HL-60 (cell line): ENCODE results near the gene DNAH6.
A peak's percentile ranks its signal among the peaks of the same experiment; 100 is the strongest.

ENCODE experiments used
- DNase-seq, 2 experiments: peaks; one replicate each; pipeline ENCODE4 v3.0.0-alpha.2; 2010 to 2020; ENCODE audit warnings: low read depth in 1 of 2, low spot score in 1 of 2
- H3K27ac ChIP-seq: fragments of 250-450 bp; sonication (Bioruptor Pico); replicated peaks from 2 replicates; pipeline ENCODE4 v1.5.1; 2020; ENCODE audit warnings: mild to moderate bottlenecking, moderate library complexity
- H3K27me3 ChIP-seq: fragments of 250-450 bp; sonication (Bioruptor Pico); 2 replicates; pipeline ENCODE4 v1.5.1; 2021; ENCODE audit warnings: mild to moderate bottlenecking, moderate library complexity; ENCODE audit not compliant: insufficient read depth, poor library complexity, severe bottlenecking
- H3K4me3 ChIP-seq: replicated peaks from 2 replicates; pipeline ENCODE4 v1.5.1; 2011; ENCODE audit warnings: mild to moderate bottlenecking, control low read depth, low read length; ENCODE audit not compliant: insufficient read depth
- CTCF ChIP-seq: IDR thresholded peaks from one replicate; pipeline ENCODE4 v1.5.1; 2011; ENCODE audit warnings: low read length, control low read depth, inconsistent platforms; ENCODE audit not compliant: insufficient read depth
- GABPA ChIP-seq: IDR thresholded peaks from 2 replicates; pipeline ENCODE4 v1.6.1; 2012; ENCODE audit warnings: low read depth
- POLR2AphosphoS5 ChIP-seq: IDR thresholded peaks from 2 replicates; pipeline ENCODE4 v1.6.1; 2012; ENCODE audit warnings: low read depth
- SPI1 ChIP-seq: IDR thresholded peaks from 2 replicates; pipeline ENCODE4 v1.6.1; 2012; ENCODE audit warnings: low read depth, mild to moderate bottlenecking, borderline replicate concordance
- TF ChIP-seq, protein P1 (sequence below): IDR thresholded peaks from 2 replicates; pipeline ENCODE4 v1.6.1; 2012; ENCODE audit warnings: low read depth; ENCODE audit not compliant: insufficient replicate concordance

DNAH6 gene

GRCh38 chr2:84830095-84830494, 313.8 kb downstream of the DNAH6 start:
- peak; percentile 65 to 90 for DNase-seq
- Histone ChIP-seq H3K27ac (peak overlapping the region; percentile 40), H3K4me3 (no peak overlapping the region), H3K27me3 (no peaks in the 10 kb centered on the region)
- no peak for TF ChIP-seq GABPA
- TF ChIP-seq, protein P1, sequence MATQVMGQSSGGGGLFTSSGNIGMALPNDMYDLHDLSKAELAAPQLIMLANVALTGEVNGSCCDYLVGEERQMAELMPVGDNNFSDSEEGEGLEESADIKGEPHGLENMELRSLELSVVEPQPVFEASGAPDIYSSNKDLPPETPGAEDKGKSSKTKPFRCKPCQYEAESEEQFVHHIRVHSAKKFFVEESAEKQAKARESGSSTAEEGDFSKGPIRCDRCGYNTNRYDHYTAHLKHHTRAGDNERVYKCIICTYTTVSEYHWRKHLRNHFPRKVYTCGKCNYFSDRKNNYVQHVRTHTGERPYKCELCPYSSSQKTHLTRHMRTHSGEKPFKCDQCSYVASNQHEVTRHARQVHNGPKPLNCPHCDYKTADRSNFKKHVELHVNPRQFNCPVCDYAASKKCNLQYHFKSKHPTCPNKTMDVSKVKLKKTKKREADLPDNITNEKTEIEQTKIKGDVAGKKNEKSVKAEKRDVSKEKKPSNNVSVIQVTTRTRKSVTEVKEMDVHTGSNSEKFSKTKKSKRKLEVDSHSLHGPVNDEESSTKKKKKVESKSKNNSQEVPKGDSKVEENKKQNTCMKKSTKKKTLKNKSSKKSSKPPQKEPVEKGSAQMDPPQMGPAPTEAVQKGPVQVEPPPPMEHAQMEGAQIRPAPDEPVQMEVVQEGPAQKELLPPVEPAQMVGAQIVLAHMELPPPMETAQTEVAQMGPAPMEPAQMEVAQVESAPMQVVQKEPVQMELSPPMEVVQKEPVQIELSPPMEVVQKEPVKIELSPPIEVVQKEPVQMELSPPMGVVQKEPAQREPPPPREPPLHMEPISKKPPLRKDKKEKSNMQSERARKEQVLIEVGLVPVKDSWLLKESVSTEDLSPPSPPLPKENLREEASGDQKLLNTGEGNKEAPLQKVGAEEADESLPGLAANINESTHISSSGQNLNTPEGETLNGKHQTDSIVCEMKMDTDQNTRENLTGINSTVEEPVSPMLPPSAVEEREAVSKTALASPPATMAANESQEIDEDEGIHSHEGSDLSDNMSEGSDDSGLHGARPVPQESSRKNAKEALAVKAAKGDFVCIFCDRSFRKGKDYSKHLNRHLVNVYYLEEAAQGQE, result no peak
- no peak for TF ChIP-seq CTCF
- peak; percentile 44; the same call in 1 of the 2 replicates for TF ChIP-seq SPI1
- peak; percentile 47; the same call in 1 of the 2 replicates for TF ChIP-seq POLR2AphosphoS5

- TF ChIP-seq, protein P1, result no peak
- TF ChIP-seq POLR2AphosphoS5, result no peak
- TF ChIP-seq GABPA, result no peak
- TF ChIP-seq SPI1, result no peak
- TF ChIP-seq CTCF, result no peak
- no peak overlapping the region for H3K4me3 ChIP-seq
- H3K27me3 ChIP-seq, result no peaks in the 10 kb centered on the region
- DNase-seq, result no peak
- no peak overlapping the region for H3K27ac ChIP-seq
Measured at GRCh38 chr2:84830758-84831500, 314.6 kb downstream of the DNAH6 start.

- Histone ChIP-seq H3K4me3 (no peak overlapping the region), H3K27me3 (no peaks in the 10 kb centered on the region), H3K27ac (peak overlapping the region; percentile 58)
- TF ChIP-seq POLR2AphosphoS5 (0 out of 2 replicates have a peak, but pooled peaks have one; percentile 30), GABPA (no peak), SPI1 (peak; percentile 62; the same call in 1 of the 2 replicates), CTCF (no peak)
- TF ChIP-seq, protein P1, result no peak
- peak; percentile 59 to 77 for DNase-seq
Measured at GRCh38 chr2:84832772-84833461, 316.6 kb downstream of the DNAH6 start.
